GM12878 (cell line): ENCODE measurements around the gene MICAL3.

Experiments
- EGR1 ChIP-seq, 2 experiments: IDR thresholded peaks; 1 replicate in 1 of 2; 2 replicates in 1 of 2; pipeline ENCODE4 v1.6.1; 2011 to 2012; ENCODE audit warnings: low read depth in 2 of 2, low read length in 2 of 2, borderline replicate concordance in 1 of 2, mild to moderate bottlenecking in 1 of 2, moderate library complexity in 1 of 2
- EZH2 ChIP-seq: IDR thresholded peaks from 2 replicates; pipeline ENCODE4 v1.6.1; 2012; ENCODE audit warnings: low read depth, mild to moderate bottlenecking, control low read depth, inconsistent platforms, low read length, borderline replicate concordance; ENCODE audit not compliant: control insufficient read depth
- RUNX3 ChIP-seq: IDR thresholded peaks from 2 replicates; pipeline ENCODE4 v1.6.1; 2012; ENCODE audit warnings: low read length, inconsistent platforms

DNA sequence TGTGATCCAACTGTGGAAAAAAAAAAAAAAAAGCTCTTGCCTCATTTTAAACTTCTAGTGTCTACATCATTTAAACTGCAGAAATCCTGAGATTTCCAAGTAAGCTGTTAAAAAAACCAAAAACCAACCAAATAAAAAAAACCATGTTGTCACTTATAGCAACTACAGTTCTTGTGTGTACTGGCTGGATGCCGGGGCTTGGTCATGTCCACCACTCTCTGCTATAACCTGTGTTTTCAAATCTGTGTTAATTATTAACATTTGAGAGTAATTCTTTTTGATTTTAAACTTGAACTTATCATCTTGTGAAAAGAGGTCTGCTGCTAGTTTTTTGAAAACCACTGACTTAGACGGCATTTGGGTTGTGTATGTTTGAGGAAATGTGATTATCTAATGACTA, 217.9 kb downstream of the MICAL3 start:
- TF ChIP-seq EGR1 (IDR thresholded peaks at IDR 0.05; ENCODE audit: borderline replicate concordance in 1 of 2, low read depth in 2 of 2, low read length in 2 of 2) (no peak), RUNX3 (no peak), EZH2 (no peak)
